ENCODE results near the gene PTK6.
"Not testable (repeated sequence)": the region's sequence is repeated elsewhere in the genome, so short reads cannot be mapped to it uniquely, and the experiment has no call there.

Gene PTK6

DNA sequence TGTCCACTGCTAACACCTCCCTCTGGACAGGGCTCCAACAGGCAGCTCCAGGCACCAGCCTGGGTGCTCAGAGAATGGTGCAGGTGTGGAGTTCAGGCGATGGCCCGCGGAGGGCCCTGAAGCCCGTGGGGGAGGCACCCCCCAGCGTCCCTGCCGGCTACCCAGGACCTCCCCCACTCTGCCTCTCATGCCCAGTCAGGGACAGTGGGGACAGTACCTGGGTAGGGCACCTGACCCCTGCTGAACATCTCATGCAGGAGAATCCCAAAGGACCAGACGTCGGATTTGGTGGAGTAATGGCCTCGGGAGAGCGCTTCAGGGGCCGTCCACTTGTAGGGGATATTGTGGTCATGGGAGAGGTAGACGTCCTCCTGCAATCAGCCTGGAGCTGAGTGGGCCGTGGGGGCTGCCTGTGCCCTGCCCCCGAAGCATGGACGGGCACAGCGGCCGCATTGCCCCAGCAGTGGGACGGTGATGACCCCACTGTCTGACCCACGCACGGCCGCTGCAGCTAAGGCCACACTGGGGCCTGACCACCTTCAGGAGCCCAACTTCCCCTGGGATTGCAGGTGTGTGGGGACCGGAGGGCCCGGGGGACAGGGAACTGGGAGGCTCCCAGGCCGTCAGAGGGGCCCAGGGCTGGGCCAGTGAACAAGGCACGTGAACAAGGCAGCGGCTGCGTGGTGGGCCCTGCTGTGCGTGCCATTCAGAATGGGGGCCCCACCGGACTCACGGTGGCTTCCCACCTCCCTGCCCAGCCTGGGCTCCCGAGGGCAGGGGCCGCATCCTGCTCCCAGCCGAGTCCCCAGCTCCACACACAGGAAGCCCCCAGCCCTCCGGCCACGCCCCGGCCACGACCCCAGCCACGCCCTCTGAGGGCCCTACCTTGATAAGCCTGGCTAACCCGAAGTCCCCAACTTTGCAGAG is 7.1 kb downstream of the PTK6 start:
- DNase-seq (ENCODE audit: low read depth), result no peak

DNA sequence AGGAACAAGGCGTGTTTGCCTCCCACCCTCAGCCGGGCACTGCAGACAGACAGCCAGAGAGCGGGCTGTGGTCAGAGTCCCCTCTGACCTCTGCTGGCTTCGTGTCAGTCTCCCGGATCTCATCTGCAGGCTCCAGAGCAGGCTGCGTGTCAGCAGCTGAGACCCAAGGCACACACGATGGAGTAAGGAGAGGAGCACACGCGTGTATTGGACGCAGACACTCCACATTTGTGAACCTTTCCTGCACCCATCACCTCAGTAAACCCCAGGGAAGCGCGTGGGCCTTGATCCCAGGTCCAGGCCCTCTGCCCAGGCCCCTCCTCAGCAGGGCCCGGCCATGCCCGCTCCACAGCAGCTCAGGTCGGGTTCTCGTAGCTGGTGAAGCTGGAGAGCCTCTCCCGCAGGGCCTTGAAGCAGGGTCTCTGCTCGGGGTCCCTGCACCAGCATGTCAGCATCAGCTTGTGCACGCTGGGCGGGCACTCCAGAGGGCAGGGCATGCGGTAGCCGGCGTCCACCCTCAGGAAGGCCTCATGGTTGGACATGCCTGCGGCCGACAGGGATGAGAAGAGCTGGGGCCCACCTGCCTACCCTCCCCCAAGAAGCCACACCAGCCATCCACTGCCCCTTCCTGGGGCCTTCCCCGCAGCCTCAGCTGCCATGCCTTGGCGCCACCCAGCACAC is 7.9 kb downstream of the PTK6 start:
- no peak for DNase-seq (ENCODE audit: low read depth)

DNA sequence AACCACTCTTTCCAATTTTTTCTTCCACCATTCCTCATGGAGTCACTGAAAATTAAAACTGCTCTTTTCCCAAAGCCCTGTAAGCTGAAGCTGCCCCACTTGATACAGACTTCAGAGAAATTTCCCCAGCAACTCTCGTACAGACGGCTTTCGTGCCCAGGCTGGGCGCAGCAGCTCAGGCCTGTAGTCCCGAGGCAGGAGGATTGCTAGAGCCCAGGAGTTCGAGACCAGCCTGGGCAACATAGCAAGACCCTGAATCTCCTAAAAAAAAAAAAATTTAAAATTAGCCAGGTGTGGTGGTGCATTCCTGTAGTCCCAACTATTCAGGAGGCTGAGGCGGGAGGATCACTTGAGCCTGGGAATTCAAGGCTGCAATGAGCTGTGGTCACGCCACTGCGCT is 10.0 kb downstream of the PTK6 start:
- DNase-seq (ENCODE audit: low read depth), result no peak

DNA sequence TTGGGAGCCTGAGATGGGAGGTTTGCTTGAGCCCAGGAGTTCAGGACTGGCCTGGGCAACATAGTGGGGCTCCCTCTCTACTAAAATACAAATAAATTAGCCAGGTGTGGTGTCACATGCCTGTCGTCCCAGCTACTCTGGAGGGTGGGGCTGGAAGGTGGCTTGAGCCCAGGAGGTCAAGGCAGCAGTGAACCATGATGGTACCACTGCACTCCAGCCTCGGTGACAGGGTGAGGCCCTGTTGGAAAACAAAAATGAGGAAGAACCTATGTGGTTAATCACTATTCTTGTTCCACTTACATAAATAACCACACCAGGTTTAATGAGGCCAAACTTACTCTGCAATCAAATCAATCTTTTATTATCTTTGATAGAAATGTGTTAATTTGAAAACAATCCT is 11.2 kb downstream of the PTK6 start:
- DNase-seq (ENCODE audit: low read depth), result no peak

DNA sequence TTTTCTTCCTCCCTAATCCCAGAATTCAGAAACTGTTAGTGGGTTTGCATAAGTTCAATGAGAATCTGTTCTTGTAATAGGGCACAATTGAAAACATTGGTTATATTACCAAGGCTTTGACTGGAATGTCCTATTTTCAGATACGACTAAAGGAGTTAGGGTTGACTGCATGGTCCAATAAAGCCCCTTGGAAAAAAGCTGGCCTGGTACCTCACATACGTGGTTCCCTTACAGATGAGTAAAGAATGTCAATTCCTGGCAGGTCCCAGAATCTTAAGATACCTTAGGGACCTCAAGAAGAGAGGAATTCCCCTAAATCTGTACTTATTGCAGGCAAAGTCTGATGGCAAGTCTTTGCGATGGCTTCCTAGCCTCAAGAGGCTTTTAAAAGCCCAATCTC is 12.0 kb downstream of the PTK6 start:
- no peak for DNase-seq (ENCODE audit: low read depth)

DNA sequence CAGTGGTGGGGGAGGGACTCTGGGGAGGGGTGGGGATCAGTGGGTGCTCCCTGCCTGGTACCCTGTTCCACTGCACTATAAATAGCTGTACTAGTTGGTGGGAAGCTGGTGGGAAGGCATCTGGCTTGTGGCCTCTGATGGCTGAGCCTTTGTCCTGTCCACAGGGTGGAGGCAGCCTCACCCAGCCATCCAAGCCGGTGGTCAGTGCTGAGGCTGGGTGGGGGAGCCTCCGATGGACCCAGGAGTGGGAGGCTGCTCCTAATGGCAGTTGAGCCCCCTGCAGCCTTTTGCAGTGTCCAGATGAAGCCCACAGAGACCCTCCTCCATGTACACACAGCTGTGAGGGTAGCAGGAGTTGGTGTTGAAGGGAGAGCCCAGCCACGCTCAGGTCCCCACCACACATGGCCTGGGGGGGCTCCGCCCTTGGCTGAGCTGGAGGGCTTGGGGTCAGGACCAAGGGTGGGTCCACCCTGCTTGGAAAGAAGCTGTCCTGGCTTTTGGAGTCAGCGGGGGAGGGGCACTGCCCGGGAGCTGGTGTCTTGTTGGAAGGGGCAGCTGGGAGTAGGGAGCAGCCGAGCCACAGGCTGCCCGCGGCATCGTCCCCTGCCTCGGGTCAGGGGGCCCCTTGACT is 14.1 kb downstream of the PTK6 start:
- no peak for DNase-seq (ENCODE audit: low read depth)

DNA sequence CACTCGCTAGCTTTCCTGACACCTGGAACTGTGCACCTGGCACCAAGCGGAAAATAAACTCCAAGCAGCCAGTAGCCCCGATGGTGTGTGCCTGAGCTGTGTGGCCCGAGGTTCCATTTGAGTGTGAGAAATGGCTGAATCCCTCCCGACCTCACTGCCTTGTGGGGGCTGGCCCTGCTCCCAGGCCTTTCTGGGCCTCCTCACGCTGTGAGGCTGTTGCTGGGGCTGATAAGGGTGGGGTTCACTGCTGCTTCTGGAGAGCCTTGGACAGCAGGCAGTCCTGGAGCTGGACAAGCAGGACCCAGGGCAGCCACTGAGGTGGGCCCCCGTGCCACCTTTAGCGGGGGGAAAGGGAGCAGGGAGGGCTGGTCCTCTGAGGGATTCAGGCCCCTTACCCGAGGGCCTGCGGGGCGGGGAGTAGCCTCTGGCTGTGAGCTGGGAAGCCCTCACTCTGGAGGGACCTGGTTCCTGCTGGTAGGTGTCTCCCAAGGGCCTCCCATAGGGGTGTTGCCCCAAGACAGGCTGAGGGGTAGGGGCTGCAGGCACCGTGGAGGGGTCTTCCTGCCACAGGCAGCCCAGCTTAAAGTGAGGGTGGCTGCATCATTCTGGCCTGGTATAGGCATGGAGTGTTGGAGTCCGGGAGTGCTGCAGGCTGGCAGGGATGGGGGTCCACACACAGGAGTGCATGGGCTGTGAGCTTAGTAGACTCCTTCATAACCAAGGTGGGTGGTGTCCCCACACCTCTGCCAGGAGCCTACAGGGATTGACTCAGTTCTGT is 14.9 kb downstream of the PTK6 start:
- no peak for DNase-seq (ENCODE audit: low read depth)

DNA sequence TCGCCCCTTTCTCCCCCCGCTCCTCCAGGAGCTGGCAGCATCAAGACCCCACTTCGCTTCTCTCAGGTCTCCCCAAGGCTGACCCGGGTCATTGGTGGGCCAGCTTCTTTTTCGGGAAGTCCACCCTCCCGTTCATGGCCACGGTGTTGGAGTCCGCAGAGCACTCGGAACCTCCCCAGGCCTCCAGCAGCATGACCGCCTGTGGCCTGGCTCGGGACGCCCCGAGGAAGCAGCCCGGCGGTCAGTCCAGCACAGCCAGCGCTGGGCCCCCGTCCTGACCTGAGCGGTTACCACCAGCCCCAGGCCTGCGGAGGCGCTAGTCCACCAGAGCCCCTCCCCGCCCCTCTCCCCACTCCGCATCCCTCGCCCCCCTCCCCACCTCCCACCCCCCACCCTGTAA is 15.6 kb downstream of the PTK6 start:
- no peak for DNase-seq (ENCODE audit: low read depth)

DNA sequence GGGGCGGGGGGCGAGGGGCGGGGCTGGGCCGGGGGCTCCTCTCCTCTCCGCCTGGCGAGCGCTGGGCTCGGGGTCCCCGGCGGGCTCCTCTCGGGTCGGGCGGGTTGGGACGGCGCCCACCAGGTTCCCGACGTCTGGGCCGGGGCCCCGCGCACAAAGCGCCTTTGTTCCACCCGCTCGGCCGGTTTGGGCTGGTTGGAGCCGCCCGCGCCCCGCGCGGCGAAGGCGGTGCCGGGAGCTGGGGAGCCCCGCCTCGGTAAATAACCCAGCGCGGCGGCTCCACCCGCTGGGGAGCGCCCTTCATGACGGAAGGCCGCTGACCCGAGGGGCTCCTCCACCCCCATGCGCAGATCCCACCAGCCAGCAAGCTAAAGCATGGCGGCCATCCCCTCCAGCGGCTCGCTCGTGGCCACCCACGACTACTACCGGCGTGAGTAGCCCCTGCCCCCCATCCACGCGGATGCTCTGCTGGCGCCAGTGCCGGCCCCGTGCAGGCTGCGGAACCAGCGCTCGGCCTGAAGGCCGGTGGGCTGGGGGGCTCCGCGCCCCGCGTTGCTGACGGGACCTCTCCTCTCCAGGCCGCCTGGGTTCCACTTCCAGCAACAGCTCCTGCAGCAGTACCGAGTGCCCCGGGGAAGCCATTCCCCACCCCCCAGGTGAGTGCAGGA is 16.1 kb downstream of the PTK6 start:
- peak; percentile 43 for DNase-seq (ENCODE audit: low read depth)

DNA sequence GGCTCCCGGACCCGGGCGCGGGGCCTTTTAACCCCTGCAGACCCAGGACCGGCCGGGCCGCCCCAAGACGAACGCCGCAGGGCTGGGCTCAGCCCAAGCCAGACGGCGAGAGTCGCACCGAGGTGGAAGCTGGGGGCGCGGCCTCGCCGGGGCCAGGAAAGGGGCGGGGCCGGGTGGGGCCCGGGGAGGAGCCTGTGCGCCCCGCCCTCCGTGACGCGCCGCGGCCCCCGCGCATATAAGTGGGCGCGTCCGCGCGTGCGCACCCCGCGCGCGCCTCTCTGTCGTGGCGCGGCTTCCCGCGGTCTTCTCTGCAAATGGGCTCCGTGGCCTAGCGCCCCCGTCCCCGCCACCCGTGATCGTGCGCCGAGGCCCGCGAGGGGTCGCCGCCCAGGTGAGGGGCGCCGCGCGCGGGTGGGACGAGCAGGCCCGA is 16.7 kb downstream of the PTK6 start, which contains the start of gene PPDPF:
PPDPF (plus strand) TSS at position 262 of the 430 bp plus-strand sequence. CDS start 544 bp downstream, outside the sequence.
- DNase-seq (ENCODE audit: low read depth), result peak; percentile 52

DNA sequence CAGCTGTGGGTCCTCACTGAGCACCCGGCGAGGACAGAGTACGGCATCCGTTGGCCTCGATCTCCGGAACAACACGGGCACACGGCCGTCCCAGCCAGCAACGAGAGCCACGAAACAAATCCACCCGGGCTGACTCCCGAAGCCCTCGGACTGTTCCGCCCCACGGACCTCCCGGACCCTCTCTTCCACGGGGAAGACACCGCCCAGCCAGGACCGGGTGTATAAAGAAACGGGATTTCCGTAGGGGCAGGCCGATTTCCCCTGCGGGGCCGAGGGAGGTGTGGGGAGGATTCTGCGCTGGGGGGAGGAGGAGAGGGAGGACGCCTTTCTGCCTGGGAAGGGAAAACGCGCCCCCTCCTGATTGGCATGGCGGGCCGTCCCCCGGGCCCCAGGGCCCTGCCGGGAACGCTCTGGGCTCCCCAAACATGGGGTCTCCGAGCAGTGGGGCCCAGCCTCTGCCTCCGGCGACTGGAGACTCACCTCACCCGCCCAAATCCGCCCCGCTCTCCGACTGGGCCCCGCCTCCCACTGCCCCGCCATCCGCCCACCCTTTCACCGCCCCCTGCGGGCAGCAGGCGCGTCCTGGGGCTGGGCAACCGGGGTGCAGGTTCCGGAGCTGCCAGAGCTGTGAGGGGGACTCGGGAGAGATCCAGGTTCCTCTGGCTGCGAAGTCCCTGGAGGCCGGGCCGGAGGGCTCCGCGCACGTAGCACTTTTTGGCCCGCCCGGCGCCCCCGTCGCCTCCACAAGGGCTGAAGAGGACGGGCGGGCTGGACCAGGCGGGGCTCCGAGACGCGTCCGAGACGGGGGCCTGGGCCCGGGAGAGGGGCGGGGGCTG is 17.3 kb downstream of the PTK6 start:
- DNase-seq (ENCODE audit: low read depth), result no peak

DNA sequence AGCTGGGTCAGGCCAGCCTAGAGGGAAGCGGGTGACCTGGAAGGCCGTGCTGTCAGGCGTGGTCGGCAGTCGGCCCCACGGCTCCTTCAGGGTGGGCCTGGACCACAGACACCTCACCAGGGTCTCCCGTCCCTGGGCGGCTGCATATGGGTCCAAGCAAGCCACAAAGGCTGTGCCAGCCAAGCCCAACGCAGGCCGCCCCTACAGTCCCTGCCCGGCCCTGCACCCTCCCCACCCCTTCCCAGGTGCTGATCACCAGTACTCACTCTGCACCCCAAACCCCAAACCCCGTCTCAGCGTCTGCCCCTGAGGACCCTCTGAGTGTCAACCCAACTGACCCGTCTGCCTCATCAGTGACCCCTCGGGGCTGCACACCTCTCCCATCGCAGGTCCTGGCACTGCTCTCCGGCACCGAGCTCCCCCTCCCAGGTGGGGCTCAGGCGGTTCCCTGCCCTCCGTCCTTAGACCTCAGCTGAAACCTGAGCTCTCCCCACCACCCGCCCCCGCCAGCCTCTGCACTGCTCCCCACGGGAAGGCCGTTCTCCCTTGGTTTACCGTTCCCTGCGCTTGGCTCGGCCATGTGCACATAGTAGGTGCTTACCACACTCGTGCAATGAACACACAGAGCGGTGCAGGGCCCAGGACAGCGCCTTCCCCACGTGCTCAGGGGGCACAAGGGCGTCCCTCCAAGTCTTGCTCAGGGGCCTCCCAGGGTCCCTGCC is 18.1 kb downstream of the PTK6 start:
- no peak for DNase-seq (ENCODE audit: low read depth)

DNA sequence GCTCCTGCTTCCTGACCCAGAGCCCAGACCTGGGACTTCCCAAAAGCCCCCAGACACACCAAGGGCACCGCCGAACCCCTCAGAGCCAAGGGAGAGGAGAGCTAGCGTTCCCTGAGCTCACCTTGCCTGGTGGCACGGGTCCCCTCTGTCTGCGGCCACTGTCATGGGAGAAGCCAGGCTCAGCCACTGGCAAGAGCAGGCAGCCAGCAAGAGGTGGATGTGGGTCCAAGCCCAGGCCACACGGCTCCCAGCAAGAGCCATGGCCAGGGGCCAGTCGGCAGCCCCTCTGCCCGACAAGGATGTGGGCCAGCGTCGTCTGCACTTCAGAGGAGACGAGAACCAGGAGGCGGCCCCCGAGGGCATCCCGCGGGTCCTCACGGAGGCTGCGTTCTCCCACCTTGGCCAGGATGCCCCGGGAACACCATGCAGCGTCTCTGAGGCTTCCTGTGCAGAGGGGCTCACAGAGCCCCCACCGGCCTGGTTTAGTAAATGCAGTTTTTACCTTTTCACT is 18.8 kb downstream of the PTK6 start:
- no peak for DNase-seq (ENCODE audit: low read depth)

DNA sequence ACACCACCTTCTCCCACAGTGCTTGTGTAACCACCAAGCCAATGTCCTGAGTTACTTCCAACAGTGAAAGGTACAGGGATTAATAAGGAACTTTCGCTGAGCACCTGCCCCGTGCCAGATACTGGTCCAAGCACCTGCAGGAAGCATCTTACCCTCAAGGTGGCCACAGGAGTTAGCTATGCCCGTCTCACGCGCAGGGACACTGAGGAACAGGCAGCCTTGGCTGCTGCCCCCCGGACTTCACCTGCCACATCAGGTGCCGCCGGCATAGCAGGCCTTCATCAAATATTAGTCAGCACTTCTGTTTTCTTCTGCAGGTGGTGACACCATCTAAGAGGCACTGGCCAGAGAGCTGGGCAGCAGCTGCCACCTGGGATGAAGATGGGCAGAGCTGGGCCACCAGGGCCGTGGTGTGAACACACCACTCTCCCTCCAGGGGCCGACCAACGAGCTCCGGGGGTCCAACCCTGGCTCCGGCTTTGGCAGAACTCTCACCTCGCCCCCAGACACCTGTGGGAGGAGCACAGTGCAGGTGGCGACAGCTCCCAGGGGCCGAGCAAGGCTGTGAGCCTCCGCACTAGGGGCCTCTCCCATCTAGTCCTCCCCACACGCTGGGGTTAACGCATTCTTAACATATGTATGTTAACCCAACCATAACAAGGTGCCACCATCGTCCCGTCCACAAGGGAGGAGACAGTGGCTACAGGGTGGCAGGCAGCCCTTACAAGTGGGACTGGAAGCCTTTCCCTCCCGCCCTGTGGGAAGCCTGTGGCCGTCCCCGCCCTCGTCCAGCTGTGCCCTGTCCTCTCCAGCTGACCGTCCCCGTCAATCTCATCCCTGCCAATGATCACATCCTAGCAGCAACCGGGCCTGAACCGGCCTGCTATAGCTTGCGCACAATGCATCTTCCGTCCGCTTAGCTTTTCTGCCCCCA is 19.5 kb downstream of the PTK6 start:
- no peak for DNase-seq (ENCODE audit: low read depth)

DNA sequence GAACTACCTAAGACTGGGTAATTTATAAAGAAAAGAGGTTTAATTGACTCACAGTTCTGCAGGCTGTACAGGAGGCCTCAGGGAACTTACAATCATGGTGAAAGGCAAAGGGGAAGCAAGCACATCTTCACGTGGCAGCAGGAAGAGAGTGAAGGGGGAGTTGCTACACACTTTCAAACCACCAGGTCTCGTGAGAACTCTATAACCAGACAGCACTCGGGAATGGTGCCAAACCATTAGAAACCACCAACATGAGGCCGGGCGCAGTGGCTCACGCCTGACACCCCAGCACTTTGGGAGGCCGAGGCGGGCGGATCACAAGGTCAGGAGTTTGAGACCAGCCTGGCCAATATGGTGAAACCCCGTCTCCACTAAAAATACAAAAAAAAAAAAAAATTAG is 22.7 kb downstream of the PTK6 start:
- not testable (repeated sequence) for DNase-seq (ENCODE audit: low read depth)

DNA sequence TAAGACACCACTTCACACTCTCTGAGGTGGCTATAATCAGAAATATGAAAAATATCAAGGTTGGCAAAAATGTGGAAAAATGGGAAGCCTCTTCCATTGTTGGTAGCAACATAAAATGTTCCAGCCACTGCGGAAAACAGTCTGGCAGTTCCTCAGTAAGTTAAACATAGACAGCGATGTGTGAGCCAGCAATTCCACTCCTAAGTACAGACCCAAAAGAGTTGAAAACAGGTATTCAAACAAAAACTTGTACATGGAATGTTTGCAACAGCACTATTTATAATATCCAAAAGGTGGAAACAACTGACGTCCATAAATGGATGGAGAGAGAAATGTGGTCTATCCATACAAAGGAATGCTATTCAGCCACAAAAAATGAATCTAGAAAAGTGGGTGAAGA is 24.0 kb downstream of the PTK6 start:
- no peak for DNase-seq (ENCODE audit: low read depth)

DNA sequence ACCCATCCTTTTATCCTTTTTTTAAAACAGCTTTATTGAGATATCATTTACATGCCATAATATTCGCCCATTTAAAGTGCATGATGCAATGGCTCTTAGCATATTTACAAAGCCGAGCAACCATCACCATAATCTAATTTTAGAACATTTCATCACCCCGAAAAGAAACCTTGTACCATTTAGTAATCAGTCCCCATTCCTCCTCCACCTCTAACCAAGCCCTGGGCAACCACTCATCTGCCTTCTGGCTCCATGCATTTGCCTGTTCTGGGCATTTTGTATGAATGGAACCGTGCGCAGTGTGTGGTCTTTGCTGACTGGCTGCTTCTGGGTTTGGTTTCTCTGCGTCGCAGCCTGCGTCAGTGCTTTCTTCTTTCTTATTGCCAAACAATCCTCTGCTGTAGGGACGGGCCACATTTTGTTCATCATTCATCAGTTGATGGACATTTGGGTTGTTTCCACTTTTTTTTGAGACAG is 28.1 kb downstream of the PTK6 start:
- no peak for DNase-seq (ENCODE audit: low read depth)

DNA sequence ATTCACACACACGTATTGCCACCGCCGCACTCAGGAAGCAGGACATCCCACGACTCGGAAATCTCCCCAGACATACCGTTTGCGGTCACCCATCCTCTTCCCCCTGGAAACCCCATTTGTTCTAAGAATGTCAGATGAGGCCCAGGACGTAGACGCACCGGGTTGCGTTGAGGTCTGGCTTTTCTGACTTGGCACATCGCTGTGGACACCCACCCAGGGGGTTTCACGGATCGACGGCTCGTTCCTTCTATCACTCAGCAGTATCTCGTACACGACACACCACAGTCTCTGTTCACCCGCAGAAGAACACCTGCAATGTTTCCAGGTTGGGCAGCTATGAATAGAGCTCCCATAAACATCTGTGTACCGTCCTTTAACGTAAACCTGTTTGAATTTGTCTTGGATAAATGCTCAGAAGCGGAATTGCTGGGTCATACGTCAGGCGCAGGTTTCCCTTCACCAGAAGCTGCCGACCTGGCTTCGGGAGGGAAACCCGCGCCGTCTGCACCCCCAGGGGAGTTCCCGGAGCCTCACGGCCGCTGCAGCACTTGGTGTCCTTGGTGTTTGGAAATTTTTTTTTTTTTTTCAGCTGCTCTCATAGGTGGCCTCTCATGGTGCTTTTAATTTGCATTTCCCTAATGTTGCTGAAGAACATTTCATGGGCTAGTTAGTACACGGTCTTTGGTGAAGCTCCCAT is 29.0 kb downstream of the PTK6 start:
- no peak for DNase-seq (ENCODE audit: low read depth)
